Right cardiac atrium (tissue), 5 donors: ENCODE data around the gene KBTBD4. TPM values are rescaled to one million over a fixed set of nuclear protein-coding genes. Genes with fewer than 3 reads are reported as not detected.
"Not testable (repeated sequence)": the region's sequence is repeated elsewhere in the genome, so short reads cannot be mapped to it uniquely, and the experiment has no call there.

Experiments
- ATAC-seq, 2 donors: fragments of 200-7000 bp; cut with Tn5 transposase; one replicate each; pipeline versions ENCODE4 v1.8.0 to v1.9.1; 2020; ENCODE audit warnings: moderate library complexity in 2 of 2, mild to moderate bottlenecking in 1 of 2
- DNase-seq, 3 donors: peaks; one replicate each; pipeline ENCODE4 v3.0.0-alpha.2; 2020
- H3K27ac ChIP-seq: one replicate; pipeline ENCODE4 v1.5.1; 2013; ENCODE audit warnings: mild to moderate bottlenecking, low read length, control low read depth, moderate library complexity
- H3K27me3 ChIP-seq: one replicate; pipeline ENCODE4 v1.6.1; 2013; ENCODE audit not compliant: control insufficient read depth, insufficient read depth
- H3K4me1 ChIP-seq: one replicate; pipeline ENCODE4 v1.6.1; 2013; ENCODE audit warnings: low read length; ENCODE audit not compliant: control insufficient read depth, insufficient read depth
- H3K4me3 ChIP-seq: one replicate; pipeline ENCODE4 v1.5.1; 2013; ENCODE audit warnings: low read length, control low read depth
- H3K9me3 ChIP-seq: one replicate; pipeline ENCODE4 v1.6.1; 2013; ENCODE audit warnings: low read length; ENCODE audit not compliant: control insufficient read depth
- WGBS: extraction: QIAGEN DNeasy Blood & Tissue Kit; methylation state at CpG from one replicate; pipeline ENCODE4 v1.1.7; 2013; 5-methylcytosine and 5-hydroxymethylcytosine counted together
- intact Hi-C, 4 donors: fragments of 100-400 bp; cut with DNase I; formaldehyde crosslinking; loops; one replicate each; pipeline versions ENCODE4 v1.11.0 to v1.14.0; 2022 to 2023
- polyA plus RNA-seq: library from polyadenylated mRNA; stranded (reverse); fragments of 200-250 nt; gene quantifications from one replicate; pipeline ENCODE4 v1.2.3, GENCODE V29; 2013
- total RNA-seq, 4 donors: library from RNA; stranded (reverse); fragmentation: NEBNext Ultra II Directional; extraction: Animal tissue kit (Norgen Biotek cat#: 25700); gene quantifications; one replicate each; pipeline ENCODE4 v1.2.1, GENCODE V29; 2021
- donor health status: healthy with polysubstance abuse.
- donor health status: DM: no; HTN: yes; CAD: no.
- donor health status: DM: no; HTN: no; CAD: no.
- donor health status: DM: no; HTN: yes; CAD: no; lungs with severe emphysema.
- donor health status: DM: yes; HTN: yes; CAD: no.

KBTBD4 gene
- total and polyA plus RNA-seq, 5 donors, result 8.1 to 18.1 (median 14.5) TPM

GRCh38 chr11:47538741-47539565 is 39.8 kb downstream of the KBTBD4 start:
- DNase-seq (no peak), ATAC-seq (no peak)
- WGBS, result 84% methylated on average over 10 of the region's 10 CpGs
- Histone ChIP-seq H3K27ac (no peak overlapping the region), H3K9me3 (no peaks in the 10 kb centered on the region), H3K27me3 (no peaks in the 10 kb centered on the region), H3K4me3 (no peak overlapping the region), H3K4me1 (peaks cover 14% of the 10 kb centered on the region)
- intact Hi-C loops, result no loop called here

- Histone ChIP-seq H3K4me3 (no peak overlapping the region), H3K27ac (no peak overlapping the region), H3K9me3 (no peaks in the 10 kb centered on the region), H3K27me3 (no peaks in the 10 kb centered on the region), H3K4me1 (peaks cover 19% of the 10 kb centered on the region)
- no peak for DNase-seq
- ATAC-seq, result peak in 1 of 2 donors; percentile 50
- intact Hi-C loops, result no loop called here
- 64% methylated on average over 3 of the region's 3 CpGs for WGBS
Observed at GRCh38 chr11:47536915-47537314, 41.9 kb downstream of the KBTBD4 start.

- no peaks in the 10 kb centered on the region for H3K27me3 ChIP-seq
- ATAC-seq (no peak), DNase-seq (no peak)
- H3K9me3 ChIP-seq, result no peaks in the 10 kb centered on the region
- no peak overlapping the region for H3K4me3 ChIP-seq
- H3K4me1 ChIP-seq, result peaks cover 17% of the 10 kb centered on the region
- WGBS, result 84% methylated on average over 4 of the region's 4 CpGs
- intact Hi-C loops, result no loop called here
- no peak overlapping the region for H3K27ac ChIP-seq
Observed at GRCh38 chr11:47534704-47535251, 44.0 kb downstream of the KBTBD4 start.

GRCh38 chr11:47533690-47534151 is 45.0 kb downstream of the KBTBD4 start:
- ATAC-seq, result no peak
- Histone ChIP-seq H3K27ac (no peak overlapping the region), H3K9me3 (no peaks in the 10 kb centered on the region), H3K4me1 (peaks cover 11% of the 10 kb centered on the region), H3K4me3 (no peak overlapping the region), H3K27me3 (no peaks in the 10 kb centered on the region)
- DNase-seq, result no peak
- 86% methylated on average over 2 of the region's 2 CpGs for WGBS
- intact Hi-C loops, result no loop called here

DNA sequence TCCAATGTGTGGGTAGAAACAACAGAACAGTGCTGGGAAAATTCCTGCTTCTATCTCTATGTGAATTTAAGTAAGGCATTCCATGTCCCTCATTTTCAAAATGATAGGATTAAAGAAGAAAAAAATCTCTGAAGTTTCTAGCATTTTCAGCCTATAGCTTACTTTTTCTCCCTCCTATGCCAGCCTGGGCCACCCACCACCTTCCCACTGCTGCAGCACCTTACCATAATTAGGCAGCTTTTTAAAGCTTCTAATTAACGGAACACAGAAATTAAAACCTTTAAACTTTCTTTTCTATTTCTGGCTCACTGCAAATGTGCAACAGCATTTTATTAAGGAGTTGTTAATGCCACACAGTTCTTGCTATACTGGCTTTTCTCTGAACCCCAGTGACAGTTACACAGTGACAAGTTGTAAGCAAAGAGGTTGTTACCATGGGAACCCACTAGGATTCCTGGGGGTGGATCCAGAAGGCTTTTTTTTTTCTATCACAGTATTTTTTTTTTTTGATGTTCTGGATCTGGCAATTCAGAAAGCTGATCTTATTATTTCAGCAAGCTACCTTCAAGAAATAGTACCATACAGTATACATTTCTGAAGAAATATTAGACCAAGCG is 46.1 kb downstream of the KBTBD4 start:
- DNase-seq (no peak), ATAC-seq (no peak)
- peaks cover 11% of the 10 kb centered on the region for H3K4me1 ChIP-seq
- H3K4me3 ChIP-seq, result no peak overlapping the region
- 77% methylated on average over 2 of the region's 2 CpGs for WGBS
- no peaks in the 10 kb centered on the region for H3K27me3 ChIP-seq
- intact Hi-C loops, result no loop called here
- no peak overlapping the region for H3K27ac ChIP-seq
- H3K9me3 ChIP-seq, result no peaks in the 10 kb centered on the region

DNA sequence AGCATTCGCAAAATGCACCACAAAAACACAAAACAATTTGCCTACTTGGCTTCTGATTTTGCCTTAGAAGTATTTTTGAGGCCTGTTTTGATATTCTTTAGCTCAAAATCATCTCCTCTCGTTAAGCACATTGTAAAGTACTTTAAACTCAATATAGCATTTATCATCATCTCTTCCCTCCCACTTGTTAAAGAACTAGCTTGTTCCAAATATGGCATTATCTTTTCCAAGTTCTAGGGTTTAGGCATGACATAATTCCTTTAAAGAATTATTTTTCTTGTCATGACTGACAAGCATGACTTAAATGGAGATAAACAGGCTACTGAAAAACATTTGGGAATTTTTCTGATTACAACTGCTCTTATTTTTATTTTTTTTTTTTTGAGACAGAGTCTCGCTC is 47.1 kb downstream of the KBTBD4 start:
- Histone ChIP-seq H3K4me1 (peaks cover 8% of the 10 kb centered on the region), H3K9me3 (no peaks in the 10 kb centered on the region), H3K4me3 (no peak overlapping the region), H3K27me3 (no peaks in the 10 kb centered on the region), H3K27ac (no peak overlapping the region)
- 66% methylated on average over 3 of the region's 3 CpGs for WGBS
- intact Hi-C loops, result no loop called here
- DNase-seq, result no peak
- ATAC-seq, result peak; percentile 35 to 37

- WGBS, result 88% methylated on average over 9 of the region's 9 CpGs
- H3K9me3 ChIP-seq, H3K4me1 ChIP-seq, H3K27me3 ChIP-seq, intact Hi-C loops, ATAC-seq, H3K27ac ChIP-seq, H3K4me3 ChIP-seq, DNase-seq: not testable (repeated sequence)
Observed at GRCh38 chr11:47530721-47531120, 48.0 kb downstream of the KBTBD4 start.

DNA sequence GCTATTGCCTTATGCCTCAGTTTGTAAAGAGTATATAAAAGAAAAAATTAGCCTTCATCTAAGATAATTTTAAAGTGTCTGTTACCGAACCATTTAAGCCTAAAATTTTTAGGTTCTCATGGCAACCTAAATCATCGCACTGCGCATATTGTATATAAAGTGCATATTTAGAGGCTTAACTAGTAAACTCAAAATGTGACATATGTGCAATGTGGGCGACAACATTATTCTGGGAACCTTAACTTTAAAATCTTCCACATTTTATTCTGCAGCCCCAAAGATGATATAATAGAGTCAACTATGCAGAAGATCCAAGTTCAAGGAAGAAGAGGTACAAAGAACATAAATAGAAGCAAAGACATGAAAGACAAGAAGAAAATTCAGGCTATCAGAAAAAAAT is 48.8 kb downstream of the KBTBD4 start:
- Histone ChIP-seq H3K9me3 (no peaks in the 10 kb centered on the region), H3K27me3 (no peaks in the 10 kb centered on the region), H3K27ac (no peak overlapping the region), H3K4me1 (peaks cover 7% of the 10 kb centered on the region), H3K4me3 (no peak overlapping the region)
- ATAC-seq, result no peak
- 98% methylated on average over 4 of the region's 4 CpGs for WGBS
- intact Hi-C loops, result no loop called here
- no peak for DNase-seq

- H3K4me1 ChIP-seq, result peaks cover 13% of the 10 kb centered on the region
- no peaks in the 10 kb centered on the region for H3K27me3 ChIP-seq
- WGBS, result 96% methylated on average over 6 of the region's 6 CpGs
- no peaks in the 10 kb centered on the region for H3K9me3 ChIP-seq
- H3K4me3 ChIP-seq, result no peak overlapping the region
- DNase-seq (no peak), ATAC-seq (no peak)
- intact Hi-C loops, result no loop called here
- H3K27ac ChIP-seq, result no peak overlapping the region
Observed at GRCh38 chr11:47527186-47527585, 51.6 kb downstream of the KBTBD4 start.

GRCh38 chr11:47526032-47526431 is 52.7 kb downstream of the KBTBD4 start:
- intact Hi-C loops, H3K27me3 ChIP-seq, DNase-seq, ATAC-seq, H3K27ac ChIP-seq, H3K4me3 ChIP-seq, H3K9me3 ChIP-seq: not testable (repeated sequence)
- WGBS, result 94% methylated on average over 9 of the region's 9 CpGs
- H3K4me1 ChIP-seq, result peaks cover 12% of the 10 kb centered on the region

DNA sequence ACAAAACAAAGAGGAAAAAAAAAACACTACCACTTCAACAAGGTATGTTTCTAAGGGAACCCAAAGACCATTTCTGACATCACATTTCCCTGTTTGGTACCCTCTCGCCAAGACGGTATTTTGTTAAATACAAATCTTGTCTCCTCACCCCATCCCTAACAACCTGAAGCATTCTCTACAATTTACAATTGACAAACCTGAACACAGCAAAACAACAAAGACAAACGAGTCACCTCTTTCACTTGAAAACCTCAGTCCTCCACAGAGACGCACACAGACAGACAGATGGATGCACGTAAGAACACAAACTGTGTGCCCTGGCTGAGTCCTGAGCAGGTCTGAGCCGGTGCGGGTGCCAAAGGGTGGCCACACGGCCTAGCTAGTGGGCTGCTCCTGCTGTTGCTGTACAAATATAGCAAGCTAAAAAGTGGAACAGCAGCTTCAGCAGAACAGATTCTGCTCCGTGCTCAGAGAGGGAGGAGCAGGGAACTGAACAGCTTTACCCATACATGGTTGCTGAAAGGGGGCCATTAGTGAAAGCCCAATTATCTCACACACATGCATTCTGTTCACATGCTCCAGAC is 54.4 kb downstream of the KBTBD4 start:
- H3K4me1 ChIP-seq, result peaks cover 14% of the 10 kb centered on the region
- peak; percentile 59 to 80 for ATAC-seq
- H3K27ac ChIP-seq, result peak overlapping the region; percentile 93
- 26% methylated on average over 9 of the region's 9 CpGs for WGBS
- intact Hi-C loops, result no loop called here
- H3K4me3 ChIP-seq, result peak overlapping the region; percentile 5
- no peak for DNase-seq
- H3K9me3 ChIP-seq, result no peaks in the 10 kb centered on the region
- no peaks in the 10 kb centered on the region for H3K27me3 ChIP-seq
